GM18517 (cell line): ENCODE data around the gene C19orf73.

Experiments used
- ATAC-seq: cut with Tn5 transposase; IDR thresholded peaks from one replicate; pipeline ENCODE4 v1.9.1; 2021; ENCODE audit warnings: mild to moderate bottlenecking, moderate library complexity; ENCODE audit not compliant: unreplicated experiment

C19orf73 gene, protein sequence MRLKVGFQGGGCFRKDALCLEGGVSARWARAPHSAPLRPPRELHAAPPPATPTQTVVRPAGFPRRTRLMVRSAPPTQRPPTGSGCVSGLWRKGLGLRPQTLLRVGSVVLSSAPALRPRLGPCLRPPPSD

DNA sequence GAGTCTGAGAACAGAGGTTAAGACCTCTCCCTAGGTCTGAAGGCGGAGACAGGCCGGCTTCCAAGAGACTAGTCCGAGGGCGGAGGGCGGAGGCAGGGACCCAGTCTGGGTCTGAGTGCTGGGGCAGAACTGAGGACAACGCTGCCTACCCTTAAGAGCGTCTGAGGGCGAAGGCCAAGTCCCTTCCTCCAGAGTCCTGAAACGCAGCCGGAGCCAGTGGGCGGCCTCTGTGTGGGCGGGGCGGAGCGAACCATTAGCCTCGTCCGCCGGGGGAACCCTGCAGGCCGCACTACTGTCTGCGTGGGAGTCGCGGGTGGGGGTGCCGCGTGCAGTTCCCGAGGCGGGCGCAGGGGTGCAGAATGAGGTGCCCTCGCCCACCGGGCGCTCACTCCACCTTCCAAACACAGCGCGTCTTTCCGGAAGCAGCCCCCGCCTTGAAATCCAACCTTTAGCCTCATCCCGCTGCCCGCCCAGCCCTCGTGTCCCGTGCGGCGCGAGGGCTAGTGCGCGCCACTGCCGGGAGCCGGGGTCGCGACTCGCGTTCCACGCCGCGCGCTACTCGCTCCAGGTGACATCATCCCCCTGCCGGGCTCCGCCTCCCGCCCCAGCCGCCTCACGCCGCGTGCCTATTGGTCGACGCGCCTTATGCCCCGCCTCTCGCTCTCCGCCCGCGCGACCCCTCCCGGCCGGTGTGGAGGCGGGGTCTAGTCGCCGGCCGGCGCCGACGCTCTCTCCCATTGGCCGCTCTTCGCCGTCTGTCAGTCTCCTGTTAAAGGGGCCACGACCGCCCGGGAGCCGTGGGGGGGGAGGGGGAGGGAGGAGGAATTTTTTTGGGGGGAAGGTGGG, at the start of gene C19orf73:
C19orf73 (minus strand) TSS at position 579 of the 846 bp plus-strand sequence; CDS start at position 458, 121 bp downstream.
- ATAC-seq, result peak; percentile 73

DNA sequence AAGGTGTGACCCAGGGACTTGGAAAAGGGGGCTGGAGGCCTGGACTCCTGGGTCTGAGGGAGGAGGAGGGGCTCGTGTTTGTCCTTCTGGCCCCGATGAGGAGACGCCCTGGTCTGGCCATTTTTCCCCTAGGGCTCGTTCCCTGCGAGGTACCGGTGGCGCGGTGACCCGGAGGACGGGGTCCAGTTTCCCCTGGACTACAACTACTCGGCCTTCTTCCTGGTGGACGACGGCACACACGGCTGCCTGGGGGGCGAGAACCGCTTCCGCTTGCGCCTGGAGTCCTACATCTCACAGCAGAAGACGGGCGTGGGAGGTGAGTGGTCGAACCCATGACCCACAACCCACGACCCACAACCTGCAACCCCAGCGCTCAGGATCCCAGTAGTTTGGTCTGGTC, 49.5 kb upstream of the C19orf73 start:
- no peak for ATAC-seq

- no peak for ATAC-seq
Observed at GRCh38 chr19:49167857-49168409, 49.0 kb upstream of the C19orf73 start.

GRCh38 chr19:49165865-49166301, 46.9 kb upstream of the C19orf73 start:
- ATAC-seq, result no peak

DNA sequence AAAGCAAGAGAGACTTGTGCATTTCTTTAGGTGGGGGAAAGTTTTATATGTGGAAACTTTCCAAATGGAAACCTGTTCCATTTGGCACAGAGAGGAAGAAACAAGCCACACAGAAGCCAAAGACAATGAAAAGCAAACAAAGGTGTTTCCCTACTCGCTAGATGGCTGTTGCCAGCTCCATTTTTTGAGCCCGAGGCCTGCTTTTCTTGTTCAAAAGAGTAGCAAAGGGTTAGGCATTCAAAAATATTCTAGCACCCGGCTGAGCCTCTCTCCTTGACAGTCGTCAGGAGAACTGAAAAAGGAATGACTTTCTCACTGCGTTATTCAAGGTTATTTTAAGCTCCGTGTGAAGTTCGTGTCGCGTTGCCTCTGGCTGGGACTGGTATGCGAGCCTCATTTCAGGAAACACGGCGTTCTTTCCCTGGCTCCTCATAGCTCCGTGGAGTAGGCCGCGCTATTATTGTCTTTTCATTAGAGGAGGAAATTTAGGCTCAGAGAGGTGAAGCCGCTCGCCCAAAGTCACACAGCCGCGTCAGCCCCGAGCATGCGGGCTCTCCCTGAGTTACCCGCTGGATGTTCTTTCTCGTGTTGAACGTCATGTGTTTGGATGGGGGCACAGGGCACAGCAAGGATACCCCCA, 46.3 kb upstream of the C19orf73 start:
- no peak for ATAC-seq

DNA sequence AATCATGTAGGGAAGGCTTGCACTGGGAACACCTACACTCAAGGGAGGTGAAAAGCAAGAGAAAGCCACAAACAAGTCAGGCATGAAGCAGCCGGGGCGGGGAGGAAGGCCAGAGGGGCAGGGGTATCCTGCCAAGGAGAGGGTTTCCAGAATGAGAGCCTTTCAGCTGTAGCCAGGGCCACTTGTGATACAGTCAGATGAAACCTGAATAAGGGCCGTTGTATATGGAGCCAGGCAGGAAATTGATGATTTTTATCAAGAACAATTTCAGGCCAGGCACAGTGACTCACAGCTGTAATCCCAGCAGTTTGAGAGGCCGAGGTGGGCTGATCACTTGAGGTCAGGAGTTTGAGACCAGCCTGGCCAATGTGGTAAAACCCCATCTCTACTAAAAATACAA, 43.0 kb upstream of the C19orf73 start:
- ATAC-seq, result no peak

- no peak for ATAC-seq
Observed at GRCh38 chr19:49160450-49161189, 41.7 kb upstream of the C19orf73 start.

DNA sequence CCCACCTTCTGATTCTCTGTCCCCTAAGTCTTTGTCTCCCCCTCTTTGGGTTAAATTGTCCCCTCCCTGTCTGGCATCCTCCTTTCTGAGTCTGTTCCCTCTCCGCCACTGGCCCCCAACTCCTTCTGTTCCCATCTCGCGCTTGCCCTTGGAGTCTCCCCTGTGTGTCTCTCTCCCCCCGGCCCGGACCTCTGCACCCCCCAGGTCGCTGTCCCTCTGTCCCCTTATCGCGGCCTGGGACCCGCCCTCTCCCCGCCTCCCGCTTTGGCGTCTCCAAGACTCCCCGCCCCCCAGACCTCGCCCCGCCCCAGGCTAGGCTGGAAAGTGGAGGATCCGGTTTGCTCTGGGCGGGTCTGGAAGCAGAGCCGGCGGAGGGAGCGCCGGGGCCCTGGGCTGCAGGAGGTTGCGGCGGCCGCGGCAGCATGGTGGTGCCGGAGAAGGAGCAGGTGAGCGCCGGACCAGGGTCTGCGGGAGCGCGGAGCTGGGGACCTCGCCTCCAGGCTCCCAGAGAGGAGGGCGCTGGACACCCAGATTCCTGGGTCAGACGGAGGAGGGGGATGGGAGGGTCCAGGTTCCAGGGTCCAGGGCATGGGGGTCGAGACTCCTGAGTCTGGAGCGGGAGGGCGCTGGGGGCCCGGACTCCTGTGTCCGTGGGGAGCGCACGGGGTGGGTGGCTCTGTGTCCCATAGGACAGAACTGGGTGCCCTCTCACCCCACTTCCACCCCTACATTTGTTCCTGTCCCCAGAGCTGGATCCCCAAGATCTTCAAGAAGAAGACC, 38.7 kb upstream of the C19orf73 start, which contains the start of gene TRPM4:
TRPM4 (plus strand) TSS at position 348 of the 780 bp plus-strand sequence; CDS start at position 423, 75 bp downstream.
- no peak for ATAC-seq

DNA sequence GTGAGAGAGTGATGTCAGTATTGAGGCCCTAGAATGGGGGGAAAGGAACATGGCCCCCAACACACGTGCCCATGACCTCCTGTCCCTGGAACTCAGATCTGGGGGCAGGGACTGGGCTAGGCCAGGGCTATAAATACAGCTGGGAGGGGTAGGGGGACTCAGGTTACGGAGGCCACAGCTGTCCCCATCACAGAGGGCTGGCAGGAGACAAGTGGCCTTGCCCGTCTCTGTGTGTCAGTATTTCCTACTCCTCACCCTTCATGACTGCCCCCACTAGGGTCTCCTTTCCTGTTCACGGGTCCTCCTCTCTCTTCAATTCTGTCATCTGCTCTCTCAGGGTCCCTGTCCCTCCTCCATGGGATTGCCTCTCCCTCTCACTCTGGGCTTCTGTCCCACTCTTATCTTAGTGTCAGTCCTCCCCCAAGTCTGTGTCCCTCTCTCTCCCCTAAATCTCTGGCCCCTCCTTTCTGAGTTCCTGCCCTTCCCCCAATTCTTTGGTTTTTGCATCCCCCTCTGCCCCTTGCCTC, 36.9 kb upstream of the C19orf73 start:
- no peak for ATAC-seq

DNA sequence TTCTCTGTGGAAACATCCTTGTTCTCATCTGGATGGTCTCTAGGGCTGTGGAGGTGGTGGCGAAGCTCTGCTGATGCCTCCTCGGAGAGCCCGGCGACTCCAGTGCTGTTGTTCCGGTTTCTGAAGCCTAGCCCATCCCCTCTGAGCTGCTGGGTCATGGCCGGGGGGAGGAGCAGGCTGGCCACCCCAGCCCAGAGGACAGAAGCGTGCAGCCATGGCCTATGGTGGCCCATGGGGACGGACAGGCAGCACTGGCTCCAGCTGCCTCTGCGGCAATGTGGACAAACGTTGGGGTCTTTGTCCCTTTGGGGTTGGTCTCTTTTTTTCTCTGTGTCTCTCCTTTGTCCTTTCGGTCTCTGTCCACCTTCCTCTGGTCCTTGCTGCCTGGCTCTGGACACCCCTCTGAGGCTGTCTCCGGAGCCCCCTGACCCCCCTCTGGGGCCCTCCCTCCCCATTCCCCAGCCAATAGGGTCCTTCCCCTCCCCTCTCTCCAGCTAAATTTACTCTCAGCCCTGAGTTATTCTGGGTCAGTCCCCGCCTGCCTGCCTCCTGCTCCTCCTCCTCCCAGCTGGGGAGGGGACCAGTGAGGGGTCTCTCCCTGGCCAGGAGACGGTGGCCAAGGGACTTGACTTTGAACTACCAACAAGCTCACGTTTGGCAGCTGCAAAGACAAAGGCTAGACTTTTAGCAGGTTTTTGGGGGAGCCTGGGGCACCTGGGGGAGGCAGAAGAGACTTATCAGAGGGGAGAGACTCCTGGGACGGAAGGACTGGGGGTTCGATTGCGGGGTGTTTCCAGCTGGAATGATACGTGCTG, 36.3 kb upstream of the C19orf73 start, which contains the start of gene HRC:
HRC (minus strand) TSS at position 392 of the 815 bp plus-strand sequence; CDS start at position 233, 159 bp downstream.
- no peak for ATAC-seq

GRCh38 chr19:49154279-49154678, 35.3 kb upstream of the C19orf73 start:
- no peak for ATAC-seq

GRCh38 chr19:49153167-49153809, 34.3 kb upstream of the C19orf73 start:
- no peak for ATAC-seq

DNA sequence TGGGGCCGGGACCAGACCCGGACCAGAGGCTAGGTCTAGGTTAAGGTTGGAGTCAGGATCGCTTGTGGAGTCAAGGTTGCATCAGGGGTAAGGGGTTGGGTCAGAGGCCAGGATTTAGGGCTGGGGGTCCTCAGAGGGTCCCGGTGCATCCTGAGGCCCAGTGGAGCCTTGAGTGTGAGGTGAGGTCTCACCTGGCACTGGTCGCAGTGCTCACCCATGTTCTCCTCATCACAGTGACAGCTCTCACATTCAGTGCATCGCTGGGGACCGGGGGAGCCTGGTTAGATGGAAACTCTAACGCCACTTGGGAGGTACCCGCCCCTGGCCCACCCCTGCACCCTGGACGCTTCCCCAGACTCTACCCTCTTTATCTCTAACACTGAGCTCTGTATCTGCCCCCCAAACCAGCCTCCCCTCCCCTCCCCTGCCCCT, 33.2 kb upstream of the C19orf73 start:
- no peak for ATAC-seq

GRCh38 chr19:49151267-49152118, 32.5 kb upstream of the C19orf73 start:
- no peak for ATAC-seq

- ATAC-seq, result no peak
Observed at GRCh38 chr19:49150944-49151243, 32.0 kb upstream of the C19orf73 start.

DNA sequence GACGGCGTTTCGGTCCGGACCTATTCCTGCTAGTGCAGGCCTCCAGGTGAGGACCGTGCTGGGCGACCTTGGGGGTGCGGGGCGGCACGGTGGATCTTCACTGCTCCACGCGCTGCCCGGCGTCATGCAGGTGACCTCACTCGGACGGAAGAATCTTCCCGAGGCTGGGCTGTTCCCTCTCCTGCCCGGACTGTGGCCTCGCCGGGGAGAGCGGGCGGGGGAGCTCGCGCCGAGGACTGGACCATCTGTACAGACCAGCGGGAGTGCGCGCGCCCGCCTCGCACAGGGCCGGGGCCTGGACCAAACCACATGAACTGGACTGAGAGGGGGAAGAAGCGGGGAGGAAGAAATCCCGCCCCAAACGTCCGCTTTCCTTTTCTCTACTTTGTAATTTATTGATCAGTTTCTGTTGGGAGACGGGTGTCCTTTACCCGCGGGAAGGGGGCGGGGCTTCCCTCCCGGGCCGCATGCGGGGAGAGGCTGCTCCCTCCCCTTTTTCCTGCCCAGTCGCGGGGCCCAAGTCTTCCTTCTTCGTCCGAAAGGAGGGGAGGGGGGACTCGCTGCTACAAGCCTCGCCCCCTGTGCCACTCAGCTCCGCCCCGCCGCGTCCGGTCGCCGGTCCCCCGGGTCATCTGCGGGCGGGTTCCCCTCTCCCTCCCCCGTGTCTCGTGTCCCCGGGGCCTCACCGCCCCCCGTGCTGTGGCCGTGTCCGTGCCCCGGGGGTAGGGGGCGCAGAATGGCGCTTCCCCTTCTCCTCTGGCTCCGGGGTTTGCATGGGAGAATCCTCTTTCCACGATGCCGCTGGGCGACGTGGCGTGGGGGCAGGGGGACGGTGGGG, 31.4 kb upstream of the C19orf73 start:
- no peak for ATAC-seq
